GM12878 (cell line): ENCODE data around the gene RPS2. TPM values are rescaled to one million over a fixed set of nuclear protein-coding genes. Genes with fewer than 3 reads are reported as not detected.

Experiments used
- ATAC-seq: fragments of 200-7000 bp; cut with Tn5 transposase; 3 replicates; pipeline ENCODE4 v1.9.1; 2020; ENCODE audit warnings: mild to moderate bottlenecking, moderate library complexity
- BruUV-seq: library from RNA; stranded (reverse); fragments of 400-500 nt; replicated peaks from 2 replicates; lab custom pipeline; 2021; lab: Mats Ljungman, UMichigan
- CTCF ChIA-PET: fragments of 300-600 bp; sonication (Branson Sonifier 250); formaldehyde crosslinking; extraction: SDS; loops from one replicate; lab custom pipeline; 2021; ENCODE audit warnings: inconsistent platforms; lab: Yijun Ruan, JAX
- POLR2A ChIA-PET: fragments of 350-600 bp; formaldehyde crosslinking; extraction: SDS; loops from one replicate; lab custom pipeline; 2021; ENCODE audit warnings: inconsistent platforms; lab: Charles Lee
- RAD21 ChIA-PET: fragments of 300-600 bp; sonication (Branson Sonifier 250); formaldehyde crosslinking; loops from one replicate; lab custom pipeline; 2023; ENCODE audit warnings: antibody characterized with exemption; ENCODE audit not compliant: unreplicated experiment; lab: Charles Lee
- SMC1A ChIA-PET: fragments of 300-600 bp; sonication (Branson Sonifier 250); formaldehyde crosslinking; loops from one replicate; lab custom pipeline; 2023; ENCODE audit not compliant: unreplicated experiment, uncharacterized antibody; lab: Charles Lee
- DNase-seq: peaks from one replicate; pipeline ENCODE4 v3.0.0-alpha.2; 2011; ENCODE audit warnings: low read depth, low spot score
- FAIRE-seq: peaks from 3 replicates; lab custom pipeline; 2011; peaks lifted over from hg19 to GRCh38; lab: Jason Lieb, UNC
- H2AFZ ChIP-seq: 2 replicates; pipeline ENCODE4 v1.6.0; 2011; ENCODE audit warnings: low read depth, low read length, control low read depth; ENCODE audit not compliant: control insufficient read depth
- H3K27ac ChIP-seq: 2 replicates; pipeline ENCODE4 v1.5.1; 2011; ENCODE audit warnings: control low read depth; ENCODE audit not compliant: control insufficient read depth, insufficient read depth
- H3K27me3 ChIP-seq, 2 experiments: replicated peaks in 1 of 2; 2 replicates each; pipeline versions ENCODE4 v1.6.0 to v1.6.1; 2011; ENCODE audit warnings: low read length in 1 of 2; ENCODE audit not compliant: control insufficient read depth in 2 of 2, insufficient read depth in 2 of 2
- H3K36me3 ChIP-seq, 2 experiments: 2 replicates each; pipeline ENCODE4 v1.5.1; 2011; ENCODE audit warnings: low read length in 1 of 2; ENCODE audit not compliant: control insufficient read depth in 2 of 2, insufficient read depth in 2 of 2
- H3K4me1 ChIP-seq: 2 replicates; pipeline ENCODE4 v1.6.1; 2011; ENCODE audit warnings: mild to moderate bottlenecking, low read length, moderate library complexity, mixed read lengths; ENCODE audit not compliant: control insufficient read depth, insufficient read depth
- H3K4me2 ChIP-seq: 2 replicates; pipeline ENCODE4 v1.6.0; 2011; ENCODE audit warnings: control low read depth; ENCODE audit not compliant: control insufficient read depth, insufficient read depth
- H3K4me3 ChIP-seq: fragments of 200-600 bp; sonication (generic); 2 replicates; pipeline ENCODE4 v1.5.1; 2016
- H3K79me2 ChIP-seq: 2 replicates; pipeline ENCODE4 v1.6.0; 2011; ENCODE audit warnings: low read length; ENCODE audit not compliant: control insufficient read depth, insufficient read depth
- H3K9ac ChIP-seq: 2 replicates; pipeline ENCODE4 v1.8.0; 2011; ENCODE audit warnings: low read length, control low read depth, mixed read lengths; ENCODE audit not compliant: control insufficient read depth, insufficient read depth
- H3K9me3 ChIP-seq: replicated peaks from 3 replicates; pipeline ENCODE4 v1.5.1; 2011; ENCODE audit warnings: mild to moderate bottlenecking, low read length; ENCODE audit not compliant: control insufficient read depth, insufficient read depth
- H4K20me1 ChIP-seq: 2 replicates; pipeline ENCODE4 v1.6.0; 2011; ENCODE audit not compliant: control insufficient read depth, insufficient read depth
- BACH1 ChIP-seq: fragments of 450-650 bp; IDR thresholded peaks from 2 replicates; pipeline ENCODE4 v1.6.1; 2017; ENCODE audit warnings: mild to moderate bottlenecking, borderline replicate concordance
- BRCA1 ChIP-seq: IDR thresholded peaks from 2 replicates; pipeline ENCODE4 v1.6.1; 2011; ENCODE audit warnings: low read depth, low read length, improper control_type of control experiment
- CHD4 ChIP-seq: fragments of 200-600 bp; sonication (generic); IDR thresholded peaks from 2 replicates; pipeline ENCODE4 v1.6.1; 2016; ENCODE audit warnings: mild to moderate bottlenecking
- FOXM1 ChIP-seq: IDR thresholded peaks from 2 replicates; pipeline ENCODE4 v1.6.1; 2012; ENCODE audit warnings: low read depth, mild to moderate bottlenecking, inconsistent platforms, low read length, moderate library complexity
- IRF4 ChIP-seq: IDR thresholded peaks from 2 replicates; pipeline ENCODE4 v1.6.1; 2011; ENCODE audit warnings: low read depth, low read length
- JUNB ChIP-seq: IDR thresholded peaks from 2 replicates; pipeline ENCODE4 v1.6.1; 2016; ENCODE audit warnings: antibody characterized with exemption, mild to moderate bottlenecking
- KLF5 ChIP-seq: fragments of 450-650 bp; IDR thresholded peaks from 2 replicates; pipeline ENCODE4 v1.6.1; 2014; ENCODE audit warnings: mild to moderate bottlenecking; ENCODE audit not compliant: partially characterized antibody
- MYC ChIP-seq: IDR thresholded peaks from 2 replicates; pipeline ENCODE4 v1.6.1; 2011; ENCODE audit warnings: mild to moderate bottlenecking, low read length, moderate library complexity, inconsistent platforms; ENCODE audit not compliant: insufficient read depth, insufficient replicate concordance, insufficient read length, severe bottlenecking
- NBN ChIP-seq: fragments of 450-650 bp; IDR thresholded peaks from 2 replicates; pipeline ENCODE4 v1.6.1; 2016
- NR2C1 ChIP-seq: fragments of 450-650 bp; IDR thresholded peaks from 2 replicates; pipeline ENCODE4 v1.6.1; 2017; ENCODE audit warnings: antibody characterized with exemption, mild to moderate bottlenecking, moderate library complexity
- POLR2AphosphoS5 ChIP-seq: IDR thresholded peaks from 2 replicates; pipeline ENCODE4 v1.6.1; 2011; ENCODE audit warnings: mild to moderate bottlenecking, low read length, inconsistent platforms
- RBBP5 ChIP-seq: fragments of 200-600 bp; sonication (generic); conservative IDR thresholded peaks from 2 replicates; pipeline ENCODE4 v1.6.1; 2016
- SP1 ChIP-seq: IDR thresholded peaks from one replicate; pipeline ENCODE4 v1.6.1; 2011; ENCODE audit warnings: low read depth, low read length
- TBL1XR1 ChIP-seq: IDR thresholded peaks from 2 replicates; pipeline ENCODE4 v1.6.1; 2012; ENCODE audit warnings: low read depth, low read length, improper control_type of control experiment
- TCF12 ChIP-seq: IDR thresholded peaks from 2 replicates; pipeline ENCODE4 v1.6.1; 2011; ENCODE audit warnings: low read depth, mild to moderate bottlenecking, low read length
- ZNF207 ChIP-seq: fragments of 450-650 bp; IDR thresholded peaks from 2 replicates; pipeline ENCODE4 v1.6.1; 2014; ENCODE audit warnings: antibody characterized with exemption, mild to moderate bottlenecking, borderline replicate concordance
- WGBS: methylation state at CpG from one replicate; pipeline ENCODE4 v1.1.6; 2016; ENCODE audit warnings: low lambda C conversion rate; ENCODE audit not compliant: insufficient replicate concordance, insufficient coverage; ENCODE audit errors: missing lambda C conversion rate; 5-methylcytosine and 5-hydroxymethylcytosine counted together
- in situ Hi-C: fragments of 300-500 bp; cut with MboI; formaldehyde crosslinking; loops from 9 replicates; pipeline ENCODE4 v1.14.3; 2018; ENCODE audit warnings: mixed read lengths
- intact Hi-C: fragments of 100-400 bp; cut with micrococcal nuclease; formaldehyde crosslinking; loops from one replicate; pipeline ENCODE4 v1.14.2; 2022; ENCODE audit not compliant: unreplicated experiment
- polyA plus RNA-seq, 11 experiments: library from polyadenylated mRNA; depleted of rRNA in 4 of 11; unstranded in 6 of 11; stranded (reverse) in 5 of 11; fragments of >200 nt; fragmentation: Nextera tagmentation in 4 of 11; fragmentation: Illumina TruSeq in 1 of 11; extraction: Ambion mirVana in 4 of 11; extraction: Trizol in 1 of 11; gene quantifications; 1 replicate in 1 of 11; 2 replicates in 10 of 11; pipeline versions ENCODE4 v1.2.1 to v1.2.3, GENCODE V29; 2011 to 2016; ENCODE audit warnings: inconsistent platforms in 2 of 11, missing spikeins in 2 of 11, low read depth in 1 of 11
- total RNA-seq, 4 experiments: library from RNA; depleted of rRNA in 3 of 4; stranded (reverse); fragments of >200 nt in 3 of 4; fragmentation: Illumina TruSeq in 1 of 4; extraction: Trizol in 1 of 4; gene quantifications; 2 replicates each; pipeline versions ENCODE4 v1.2.1 to v1.2.3, GENCODE V29; 2013 to 2021
- TF ChIP-seq, protein P1 (sequence below): IDR thresholded peaks from 2 replicates; pipeline ENCODE4 v1.6.1; 2011; ENCODE audit warnings: borderline replicate concordance, low read depth, mild to moderate bottlenecking, moderate library complexity, low read length; ENCODE audit not compliant: insufficient read depth, poor library complexity, severe bottlenecking
- TF ChIP-seq, protein P2 (sequence below): IDR thresholded peaks from 2 replicates; pipeline ENCODE4 v1.6.1; 2011; ENCODE audit warnings: borderline replicate concordance, low read depth, mild to moderate bottlenecking, moderate library complexity, mixed read lengths, low read length; ENCODE audit not compliant: insufficient read depth; ENCODE audit errors: extremely low read length
- TF ChIP-seq, protein P3 (sequence below): fragments of 450-650 bp; IDR thresholded peaks from 2 replicates; pipeline ENCODE4 v1.6.1; 2016; ENCODE audit warnings: mild to moderate bottlenecking
- TF ChIP-seq, protein P4 (sequence below): IDR thresholded peaks from 2 replicates; pipeline ENCODE4 v1.6.1; 2011; ENCODE audit warnings: low read depth, mild to moderate bottlenecking, low read length, moderate library complexity, borderline replicate concordance; ENCODE audit errors: extremely low read depth

The RPS2 gene
- total and polyA plus RNA-seq, 10 of the 15 experiments (the other 5 are each of a cell fraction or from before 2014, with no cell fraction given), result 1,295 to 7,121 (median 3,933) TPM

DNA sequence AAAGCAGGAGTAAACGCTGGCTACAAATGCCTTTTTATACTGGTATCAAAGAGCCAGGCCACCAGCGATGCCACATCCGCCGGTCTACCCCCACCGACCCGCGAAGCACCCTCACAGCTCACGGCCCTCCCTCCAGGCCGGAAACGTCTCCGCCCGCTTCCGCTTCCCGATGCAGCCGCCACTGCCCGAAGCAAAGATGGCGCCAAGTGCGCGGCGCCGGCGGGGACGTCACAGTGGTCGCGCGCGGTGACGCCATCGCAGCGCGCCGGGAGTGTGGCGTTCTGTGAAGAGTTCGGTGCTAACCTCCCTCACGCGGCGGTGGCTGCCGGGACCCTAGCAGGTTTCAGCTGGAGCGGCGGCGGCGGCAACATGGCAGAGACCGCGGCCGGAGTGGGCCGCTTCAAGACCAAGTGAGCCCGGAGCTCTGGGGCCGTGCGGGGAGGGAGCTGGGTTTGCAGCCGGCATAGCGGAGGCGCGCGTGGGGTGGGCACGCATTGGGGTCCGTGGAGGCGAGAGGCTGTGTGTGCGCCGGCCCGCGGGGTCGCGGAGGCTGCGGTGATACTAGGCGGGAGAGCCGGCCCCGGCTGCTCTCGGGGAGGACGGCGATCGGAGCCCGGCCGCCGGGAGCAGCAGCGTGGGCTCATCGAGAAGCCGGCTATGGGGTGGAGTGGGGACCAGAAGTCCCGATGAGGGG is 7.3 kb upstream of the RPS2 start, which contains the start of gene TBL3:
TBL3 (plus strand) TSS at position 258 of the 694 bp plus-strand sequence; CDS start at position 370, 112 bp downstream.
- ChIA-PET CTCF (interaction anchor here (1.1 to 1.3 kb wide), 2 partner anchors 10 to 32 kb away, joined by 3 to 6 read pairs; no protein-coding TSS in a partner anchor), POLR2A (interaction anchor here (0.6 to 2.7 kb wide), 11 partner anchors 9 to 189 kb away, joined by 3 to 21 read pairs (median 4); partner anchors contain the start of genes GFER, MSRB1, NDUFB10 and NOXO1), RAD21 (interaction anchor here (1.0 to 1.3 kb wide), 2 partner anchors 9 to 12 kb away, joined by 3 to 6 read pairs; partner anchors contain the start of genes GFER and NOXO1), SMC1A (interaction anchor here (0.8 to 1.3 kb wide), 2 partner anchors 11 to 22 kb away, joined by 3 to 7 read pairs; no protein-coding TSS in a partner anchor)
- Histone ChIP-seq H3K4me2 (peak within 1 kb of the TSS; percentile 95), H3K27ac (peak within 1 kb of the TSS; percentile 89), H3K9me3 (no peaks in the 10 kb centered on the region), H4K20me1 (no peaks in the 10 kb centered on the region), H3K9ac (peak within 1 kb of the TSS; percentile 87), H3K4me1 (peaks cover 12% of the 10 kb centered on the region), H2AFZ (peak within 1 kb of the TSS; percentile 79), H3K36me3 (peaks cover 0 to 23% of the 10 kb centered on the region in 2 experiments; a peak in 3 of 4 replicates), H3K79me2 (peaks cover 24% of the 10 kb centered on the region), H3K4me3 (peak within 1 kb of the TSS; percentile 93), H3K27me3 (no peaks in the 10 kb centered on the region)
- peak; percentile 98 for ATAC-seq
- no TSS peak for BruUV-seq
- FAIRE-seq, result peak; percentile 76
- WGBS, result under 1% methylated on average over 78 of the region's 78 CpGs
- in situ Hi-C loops (no loop called here), intact Hi-C loops (no loop called here)
- peak; percentile 70 for DNase-seq
- peak; percentile 99 for TF ChIP-seq NBN
- TF ChIP-seq TBL1XR1, result peak; percentile 85
- TF ChIP-seq MYC, result peak; percentile 65
- no peak for TF ChIP-seq RBBP5
- TF ChIP-seq, protein P1, sequence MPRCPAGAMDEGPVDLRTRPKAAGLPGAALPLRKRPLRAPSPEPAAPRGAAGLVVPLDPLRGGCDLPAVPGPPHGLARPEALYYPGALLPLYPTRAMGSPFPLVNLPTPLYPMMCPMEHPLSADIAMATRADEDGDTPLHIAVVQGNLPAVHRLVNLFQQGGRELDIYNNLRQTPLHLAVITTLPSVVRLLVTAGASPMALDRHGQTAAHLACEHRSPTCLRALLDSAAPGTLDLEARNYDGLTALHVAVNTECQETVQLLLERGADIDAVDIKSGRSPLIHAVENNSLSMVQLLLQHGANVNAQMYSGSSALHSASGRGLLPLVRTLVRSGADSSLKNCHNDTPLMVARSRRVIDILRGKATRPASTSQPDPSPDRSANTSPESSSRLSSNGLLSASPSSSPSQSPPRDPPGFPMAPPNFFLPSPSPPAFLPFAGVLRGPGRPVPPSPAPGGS, result peak; percentile 46
- no peak for TF ChIP-seq CHD4
- peak; percentile 89 for TF ChIP-seq SP1
- TF ChIP-seq, protein P2, sequence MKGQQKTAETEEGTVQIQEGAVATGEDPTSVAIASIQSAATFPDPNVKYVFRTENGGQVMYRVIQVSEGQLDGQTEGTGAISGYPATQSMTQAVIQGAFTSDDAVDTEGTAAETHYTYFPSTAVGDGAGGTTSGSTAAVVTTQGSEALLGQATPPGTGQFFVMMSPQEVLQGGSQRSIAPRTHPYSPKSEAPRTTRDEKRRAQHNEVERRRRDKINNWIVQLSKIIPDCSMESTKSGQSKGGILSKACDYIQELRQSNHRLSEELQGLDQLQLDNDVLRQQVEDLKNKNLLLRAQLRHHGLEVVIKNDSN, result peak; percentile 43
- TF ChIP-seq, protein P3, sequence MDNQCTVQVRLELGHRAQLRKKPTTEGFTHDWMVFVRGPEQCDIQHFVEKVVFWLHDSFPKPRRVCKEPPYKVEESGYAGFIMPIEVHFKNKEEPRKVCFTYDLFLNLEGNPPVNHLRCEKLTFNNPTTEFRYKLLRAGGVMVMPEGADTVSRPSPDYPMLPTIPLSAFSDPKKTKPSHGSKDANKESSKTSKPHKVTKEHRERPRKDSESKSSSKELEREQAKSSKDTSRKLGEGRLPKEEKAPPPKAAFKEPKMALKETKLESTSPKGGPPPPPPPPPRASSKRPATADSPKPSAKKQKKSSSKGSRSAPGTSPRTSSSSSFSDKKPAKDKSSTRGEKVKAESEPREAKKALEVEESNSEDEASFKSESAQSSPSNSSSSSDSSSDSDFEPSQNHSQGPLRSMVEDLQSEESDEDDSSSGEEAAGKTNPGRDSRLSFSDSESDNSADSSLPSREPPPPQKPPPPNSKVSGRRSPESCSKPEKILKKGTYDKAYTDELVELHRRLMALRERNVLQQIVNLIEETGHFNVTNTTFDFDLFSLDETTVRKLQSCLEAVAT, result no peak
- TF ChIP-seq, protein P4, sequence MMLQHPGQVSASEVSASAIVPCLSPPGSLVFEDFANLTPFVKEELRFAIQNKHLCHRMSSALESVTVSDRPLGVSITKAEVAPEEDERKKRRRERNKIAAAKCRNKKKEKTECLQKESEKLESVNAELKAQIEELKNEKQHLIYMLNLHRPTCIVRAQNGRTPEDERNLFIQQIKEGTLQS, result peak; percentile 99
- TF ChIP-seq BRCA1, result peak; percentile 41; the same call in 1 of the 2 replicates
- TF ChIP-seq JUNB, result no peak
- TF ChIP-seq ZNF207, result peak; percentile 98
- TF ChIP-seq TCF12, result peak; percentile 65; the same call in 1 of the 2 replicates
- peak; percentile 96 for TF ChIP-seq POLR2AphosphoS5
- TF ChIP-seq IRF4, result peak; percentile 87
- peak; percentile 91 for TF ChIP-seq KLF5
- TF ChIP-seq FOXM1, result no peak
- peak; percentile 73; the same call in 1 of the 2 replicates for TF ChIP-seq BACH1
- TF ChIP-seq NR2C1, result peak; percentile 87
